ENCODE measurements around the gene BPIFB6.

DNA sequence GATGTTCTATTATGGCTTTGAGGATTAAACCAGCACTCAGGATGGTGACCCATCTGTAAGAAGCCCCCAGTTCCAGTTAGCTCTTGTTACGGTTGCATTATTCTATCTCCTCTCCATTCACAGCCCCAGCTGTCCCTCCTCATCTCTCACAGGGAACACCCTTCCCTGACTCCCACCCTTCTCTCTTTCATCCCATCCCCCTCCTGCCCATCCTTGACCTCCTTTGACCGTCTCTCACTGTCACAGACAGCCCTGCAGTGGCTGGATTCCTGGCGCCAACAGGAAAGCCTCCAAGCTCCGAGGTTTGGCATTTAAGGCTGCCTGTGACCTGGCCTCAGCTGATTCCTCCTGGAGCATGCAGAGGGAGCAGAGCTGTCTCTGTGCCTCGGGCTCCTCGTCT lies 43.8 kb downstream of the BPIFB6 start:
- TF ChIP-seq EP300 (IDR thresholded peaks at IDR 0.05) (no peak), BHLHE40 (IDR thresholded peaks at IDR 0.05; ENCODE audit: low read depth, low read length) (no peak), POLR2A (IDR thresholded peaks at IDR 0.05; ENCODE audit: low read length) (no peak)
- TF ChIP-seq, protein P1, sequence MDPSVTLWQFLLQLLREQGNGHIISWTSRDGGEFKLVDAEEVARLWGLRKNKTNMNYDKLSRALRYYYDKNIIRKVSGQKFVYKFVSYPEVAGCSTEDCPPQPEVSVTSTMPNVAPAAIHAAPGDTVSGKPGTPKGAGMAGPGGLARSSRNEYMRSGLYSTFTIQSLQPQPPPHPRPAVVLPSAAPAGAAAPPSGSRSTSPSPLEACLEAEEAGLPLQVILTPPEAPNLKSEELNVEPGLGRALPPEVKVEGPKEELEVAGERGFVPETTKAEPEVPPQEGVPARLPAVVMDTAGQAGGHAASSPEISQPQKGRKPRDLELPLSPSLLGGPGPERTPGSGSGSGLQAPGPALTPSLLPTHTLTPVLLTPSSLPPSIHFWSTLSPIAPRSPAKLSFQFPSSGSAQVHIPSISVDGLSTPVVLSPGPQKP (IDR thresholded peaks at IDR 0.05; ENCODE audit: low read depth, low read length): no peak
- TF ChIP-seq, protein P2, sequence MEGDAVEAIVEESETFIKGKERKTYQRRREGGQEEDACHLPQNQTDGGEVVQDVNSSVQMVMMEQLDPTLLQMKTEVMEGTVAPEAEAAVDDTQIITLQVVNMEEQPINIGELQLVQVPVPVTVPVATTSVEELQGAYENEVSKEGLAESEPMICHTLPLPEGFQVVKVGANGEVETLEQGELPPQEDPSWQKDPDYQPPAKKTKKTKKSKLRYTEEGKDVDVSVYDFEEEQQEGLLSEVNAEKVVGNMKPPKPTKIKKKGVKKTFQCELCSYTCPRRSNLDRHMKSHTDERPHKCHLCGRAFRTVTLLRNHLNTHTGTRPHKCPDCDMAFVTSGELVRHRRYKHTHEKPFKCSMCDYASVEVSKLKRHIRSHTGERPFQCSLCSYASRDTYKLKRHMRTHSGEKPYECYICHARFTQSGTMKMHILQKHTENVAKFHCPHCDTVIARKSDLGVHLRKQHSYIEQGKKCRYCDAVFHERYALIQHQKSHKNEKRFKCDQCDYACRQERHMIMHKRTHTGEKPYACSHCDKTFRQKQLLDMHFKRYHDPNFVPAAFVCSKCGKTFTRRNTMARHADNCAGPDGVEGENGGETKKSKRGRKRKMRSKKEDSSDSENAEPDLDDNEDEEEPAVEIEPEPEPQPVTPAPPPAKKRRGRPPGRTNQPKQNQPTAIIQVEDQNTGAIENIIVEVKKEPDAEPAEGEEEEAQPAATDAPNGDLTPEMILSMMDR (IDR thresholded peaks at IDR 0.05): no peak
- TF ChIP-seq, protein P3, sequence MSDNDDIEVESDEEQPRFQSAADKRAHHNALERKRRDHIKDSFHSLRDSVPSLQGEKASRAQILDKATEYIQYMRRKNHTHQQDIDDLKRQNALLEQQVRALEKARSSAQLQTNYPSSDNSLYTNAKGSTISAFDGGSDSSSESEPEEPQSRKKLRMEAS (IDR thresholded peaks at IDR 0.05): no peak

Data from A549 (cell line).